HG02885 (cell line): ENCODE results near the gene ABL2.
A peak's percentile ranks its signal among the peaks of the same experiment; 100 is the strongest.

Experiments
- ATAC-seq: cut with Tn5 transposase; IDR thresholded peaks from one replicate; pipeline ENCODE4 v1.9.1; 2021; ENCODE audit warnings: mild to moderate bottlenecking; ENCODE audit not compliant: unreplicated experiment, poor library complexity

The ABL2 gene

GRCh38 chr1:179103999-179104398 is 125.5 kb downstream of the ABL2 start:
- no peak for ATAC-seq

DNA sequence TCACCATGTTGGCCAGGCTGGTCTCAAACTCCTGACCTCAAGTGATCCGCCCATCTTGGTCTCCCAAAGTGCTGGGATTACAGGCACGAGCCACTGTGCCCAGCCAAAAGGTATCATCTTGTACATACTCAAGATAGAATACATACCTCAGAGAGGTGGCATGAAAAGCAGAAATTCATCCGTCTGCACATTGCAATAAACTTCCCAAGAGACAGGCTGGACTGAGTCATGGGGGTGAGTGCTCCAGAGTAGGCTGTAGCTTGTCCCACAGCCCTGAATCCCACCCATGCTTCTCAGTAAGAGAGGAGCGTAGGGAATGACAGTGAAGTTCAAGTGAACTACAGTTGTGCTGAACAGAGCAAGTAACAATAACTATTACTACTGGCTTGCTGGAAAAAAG is 127.9 kb downstream of the ABL2 start:
- no peak for ATAC-seq

DNA sequence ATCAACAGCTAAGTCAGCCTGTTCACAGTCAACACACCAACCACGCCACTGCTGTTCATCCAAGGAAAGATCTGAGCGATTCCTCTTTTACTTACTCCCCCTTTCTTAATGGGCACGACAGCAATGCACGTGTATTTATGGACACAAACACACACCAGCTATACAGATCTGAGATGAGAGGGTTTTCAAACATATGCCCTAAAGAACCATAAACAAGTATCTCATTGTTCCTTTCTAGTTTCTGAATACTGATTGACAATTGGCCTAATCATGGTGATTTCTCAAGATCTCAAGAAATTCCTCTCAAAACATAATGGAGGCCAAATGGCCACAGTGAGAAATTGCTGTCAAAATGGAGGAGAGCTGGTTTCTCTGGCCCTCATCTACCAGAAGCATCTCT is 129.6 kb downstream of the ABL2 start:
- ATAC-seq: no peak

- ATAC-seq: no peak
These were observed 133.6 kb downstream of the ABL2 start for GRCh38 chr1:179095924-179096323.

DNA sequence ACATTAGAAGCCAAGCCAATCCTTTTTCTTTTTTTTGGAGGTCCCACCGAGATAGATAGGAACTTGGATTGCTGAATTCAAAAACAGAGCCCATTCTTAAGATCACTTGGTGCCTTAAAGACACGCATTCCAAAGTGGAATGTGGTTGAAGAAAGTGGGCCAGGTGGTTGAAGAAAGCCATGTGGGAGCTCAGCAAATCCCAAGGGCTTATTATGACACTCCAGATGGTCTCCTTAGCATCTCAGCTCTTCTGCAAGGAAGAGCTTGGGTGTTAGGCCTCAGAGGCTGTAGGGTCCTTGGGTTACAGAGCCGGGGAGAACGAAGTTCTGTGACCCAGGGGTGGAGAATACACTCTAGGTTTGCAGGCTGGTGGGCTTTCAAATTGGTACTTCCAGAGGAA is 134.1 kb downstream of the ABL2 start:
- ATAC-seq: no peak

DNA sequence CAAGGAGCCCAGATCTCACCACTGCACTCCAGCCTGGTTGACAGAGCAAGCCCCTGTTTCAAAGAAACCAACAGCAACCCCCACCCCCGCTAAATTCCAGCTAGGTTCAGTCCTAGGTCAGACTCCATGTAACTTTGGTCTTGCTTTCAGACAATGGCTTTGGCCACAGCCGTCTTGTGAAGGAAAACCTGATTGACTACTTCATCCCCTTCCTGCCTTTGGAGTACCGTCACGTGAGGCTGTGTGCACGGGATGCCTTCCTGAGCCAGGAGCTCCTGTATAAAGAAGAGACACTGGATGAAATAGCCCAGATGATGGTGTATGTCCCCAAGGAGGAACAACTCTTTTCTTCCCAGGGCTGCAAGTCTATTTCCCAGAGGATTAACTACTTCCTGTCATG is 134.7 kb downstream of the ABL2 start:
- no peak for ATAC-seq

DNA sequence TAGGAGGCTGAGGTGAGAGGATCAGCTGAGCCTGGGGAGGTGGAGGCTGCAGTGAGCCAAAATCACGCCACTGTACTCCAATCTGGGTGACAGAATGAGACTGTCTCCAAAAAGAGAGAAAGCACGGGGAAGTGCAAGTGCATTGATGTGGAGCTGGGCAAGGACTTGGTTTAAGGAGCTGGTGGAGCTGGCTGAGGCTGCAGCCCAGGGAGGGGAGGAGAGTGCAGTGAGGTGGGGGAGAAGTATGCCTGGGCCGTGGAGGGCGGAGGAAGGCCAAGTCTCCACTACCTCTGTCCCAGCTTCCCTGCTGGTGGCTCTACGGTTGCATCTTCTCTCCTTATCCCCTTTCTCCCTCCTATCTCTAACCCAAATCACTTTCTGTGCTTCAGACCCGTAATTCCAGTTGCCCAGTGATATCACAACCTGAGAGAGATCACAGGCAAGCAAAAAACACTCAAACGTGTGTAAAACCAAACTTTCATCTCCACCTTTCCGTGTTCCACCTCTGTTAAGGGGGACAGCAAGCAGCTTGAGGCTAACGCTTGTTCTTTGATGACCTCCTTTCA is 136.5 kb downstream of the ABL2 start:
- ATAC-seq: no peak

DNA sequence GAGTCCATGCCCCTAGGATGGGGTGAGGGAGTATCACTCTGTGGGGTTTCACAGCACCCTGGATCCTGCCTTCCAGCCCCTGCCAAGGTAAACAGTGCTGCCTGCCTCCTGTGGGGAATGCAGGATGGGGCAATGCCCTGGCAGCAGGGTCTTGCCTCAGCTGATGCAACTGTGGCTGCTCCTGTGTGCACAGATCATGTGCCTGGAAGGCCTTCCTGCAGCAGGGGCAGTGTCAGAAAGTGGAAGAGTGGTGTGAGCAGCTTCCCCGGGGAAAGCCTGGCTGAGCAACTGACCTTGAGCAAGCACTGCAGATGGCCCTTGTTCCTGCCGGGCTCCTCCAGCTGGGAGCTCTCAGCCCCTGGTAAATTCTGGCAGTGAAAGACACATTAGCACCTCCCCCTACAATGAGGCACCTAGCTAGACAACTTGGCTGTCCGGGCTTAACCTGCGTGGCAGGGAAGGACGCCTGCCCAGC is 137.7 kb downstream of the ABL2 start:
- no peak for ATAC-seq

DNA sequence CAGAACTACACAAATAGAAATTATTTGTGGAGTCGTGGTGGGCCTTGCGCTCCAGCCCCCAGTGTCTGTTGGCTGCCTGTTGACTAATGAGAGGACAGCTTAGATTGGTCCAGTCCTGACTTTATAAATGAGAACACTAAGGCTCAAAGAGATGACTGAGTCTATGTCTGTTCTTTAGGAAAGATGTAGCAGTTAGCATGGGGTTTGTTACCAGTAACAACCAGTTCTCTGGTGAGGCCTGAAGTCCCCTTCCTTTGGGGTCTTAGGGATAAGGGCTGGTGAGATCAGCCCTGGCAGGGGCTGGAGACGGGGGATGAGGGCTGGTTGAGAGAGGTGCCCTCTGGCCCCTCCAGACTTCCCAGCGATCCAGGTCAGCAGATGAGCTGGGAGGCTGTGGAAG is 138.6 kb downstream of the ABL2 start:
- no peak for ATAC-seq

- ATAC-seq: no peak
These were observed 139.0 kb downstream of the ABL2 start for GRCh38 chr1:179090522-179090921.

DNA sequence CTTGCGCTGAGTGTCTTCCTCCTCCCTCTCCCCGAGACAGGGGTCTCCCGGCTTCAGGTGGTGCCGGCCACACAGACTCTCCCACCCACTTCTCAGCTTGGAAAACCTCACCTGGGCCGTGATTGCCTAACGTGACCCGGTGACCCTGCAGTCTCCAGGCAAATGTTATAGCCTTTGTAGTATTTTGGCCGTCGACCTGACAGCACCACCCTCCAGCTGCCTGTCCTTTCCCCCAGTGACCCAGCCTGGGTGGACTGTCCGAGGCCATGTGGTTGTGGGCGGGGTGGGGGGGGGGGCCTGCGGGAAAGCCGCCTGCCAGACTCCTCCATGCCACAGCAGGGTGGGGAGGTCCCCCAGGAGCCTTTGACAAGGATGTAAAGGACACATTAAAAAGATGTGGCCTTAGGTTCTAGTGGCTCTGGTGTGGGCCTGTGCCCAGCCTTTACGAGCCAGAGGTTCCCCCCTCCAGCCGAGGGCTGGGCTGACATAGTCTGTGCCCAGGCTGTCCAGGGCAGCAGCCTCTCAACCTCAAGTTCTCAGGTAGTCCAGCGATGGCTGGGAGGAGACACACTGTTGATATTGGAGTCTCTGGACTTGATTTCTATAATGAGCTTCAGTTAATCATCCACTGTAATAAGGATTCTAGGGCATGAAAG is 139.5 kb downstream of the ABL2 start:
- no peak for ATAC-seq

- no peak for ATAC-seq
These were observed 141.8 kb downstream of the ABL2 start for GRCh38 chr1:179087665-179088064.

DNA sequence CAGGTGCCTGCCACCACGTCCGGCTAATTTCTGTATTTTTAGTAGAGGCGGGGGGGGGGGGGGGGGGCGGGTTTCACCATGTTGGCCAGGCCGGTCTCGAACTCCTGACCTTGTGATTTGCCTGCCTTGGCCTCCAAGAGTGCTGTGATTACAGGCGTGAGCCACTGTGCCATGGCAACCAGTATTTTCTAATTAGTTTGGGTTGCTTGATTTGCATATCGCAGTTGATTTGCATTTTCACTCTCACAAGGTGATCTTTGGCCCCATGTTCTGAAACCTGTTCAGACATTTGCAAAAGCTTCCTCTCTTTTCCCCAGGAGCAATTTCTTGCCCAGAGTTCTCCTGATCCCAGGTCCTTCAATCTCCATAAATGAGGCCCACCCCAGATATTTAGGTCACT is 145.9 kb downstream of the ABL2 start:
- ATAC-seq: no peak

- ATAC-seq: no peak
These were observed 146.5 kb downstream of the ABL2 start for GRCh38 chr1:179082999-179083335.

DNA sequence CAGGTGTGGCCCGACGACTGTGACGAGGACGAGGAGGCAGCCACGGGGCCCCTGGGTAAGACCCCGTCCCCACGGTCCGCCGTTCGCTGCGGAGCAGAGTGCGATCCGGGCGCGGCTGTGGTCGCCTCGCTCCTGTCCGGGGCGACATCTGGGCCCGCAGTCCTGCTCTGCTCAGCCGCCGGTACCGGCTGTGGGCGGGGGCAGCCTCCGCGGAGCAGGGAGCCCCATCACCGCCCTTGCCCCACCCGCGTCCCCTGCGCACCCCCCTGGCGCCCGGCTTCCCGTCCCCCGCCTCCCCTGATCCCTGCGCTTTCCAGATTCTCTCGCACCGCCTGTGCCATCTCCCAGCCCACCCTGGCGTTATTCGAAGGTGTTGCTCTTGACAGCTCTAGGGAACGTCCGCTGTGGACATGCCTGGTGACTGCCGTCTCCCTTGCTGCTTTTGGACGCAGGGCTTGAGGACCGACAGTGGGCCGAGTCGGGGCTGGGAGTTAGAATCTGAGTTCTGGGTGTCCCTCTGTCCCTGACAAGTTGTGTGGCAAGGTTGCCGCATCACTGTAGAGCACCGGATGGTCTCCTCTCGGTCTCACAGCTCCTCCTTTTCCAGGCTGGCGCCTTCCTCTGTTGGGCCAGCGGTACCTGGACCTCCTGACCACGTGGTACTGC is 147.0 kb downstream of the ABL2 start:
- peak; percentile 19 for ATAC-seq

DNA sequence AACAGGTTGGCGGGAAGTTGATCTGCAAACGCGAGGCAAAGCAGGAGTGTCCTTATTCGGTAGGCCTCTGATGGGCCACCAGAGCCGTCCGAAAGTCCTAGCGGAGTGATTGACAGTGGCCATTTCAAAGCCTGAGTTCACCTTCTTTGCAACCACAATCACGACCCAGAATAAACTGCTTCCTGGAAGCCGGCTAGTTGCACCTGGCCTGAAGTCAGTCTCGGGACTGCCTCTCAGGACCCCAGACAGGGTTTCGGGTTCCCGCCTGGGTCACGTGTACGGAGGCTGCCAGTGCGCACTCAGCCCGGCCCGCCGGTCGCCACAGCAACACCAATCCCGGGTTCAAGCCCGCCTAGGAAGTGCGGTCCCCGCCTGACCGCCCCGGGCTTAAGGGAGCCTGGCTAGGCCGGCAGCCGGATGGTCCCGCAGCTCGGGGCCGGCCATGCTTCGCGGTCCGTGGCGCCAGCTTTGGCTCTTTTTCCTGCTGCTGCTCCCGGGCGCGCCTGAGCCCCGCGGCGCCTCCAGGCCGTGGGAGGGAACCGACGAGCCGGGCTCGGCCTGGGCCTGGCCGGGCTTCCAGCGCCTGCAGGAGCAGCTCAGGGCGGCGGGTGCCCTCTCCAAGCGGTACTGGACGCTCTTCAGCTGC is 147.7 kb downstream of the ABL2 start, which contains the start of gene TOR3A:
Gene TOR3A, plus strand, starts transcription at position 384 of the 646 bp plus-strand sequence. Its CDS starts 59 bp downstream, at position 443.
- peak; percentile 89 for ATAC-seq

GRCh38 chr1:179080866-179081686 is 148.4 kb downstream of the ABL2 start:
- no peak for ATAC-seq

GRCh38 chr1:179079113-179079761 is 150.2 kb downstream of the ABL2 start:
- ATAC-seq: peak; percentile 19

DNA sequence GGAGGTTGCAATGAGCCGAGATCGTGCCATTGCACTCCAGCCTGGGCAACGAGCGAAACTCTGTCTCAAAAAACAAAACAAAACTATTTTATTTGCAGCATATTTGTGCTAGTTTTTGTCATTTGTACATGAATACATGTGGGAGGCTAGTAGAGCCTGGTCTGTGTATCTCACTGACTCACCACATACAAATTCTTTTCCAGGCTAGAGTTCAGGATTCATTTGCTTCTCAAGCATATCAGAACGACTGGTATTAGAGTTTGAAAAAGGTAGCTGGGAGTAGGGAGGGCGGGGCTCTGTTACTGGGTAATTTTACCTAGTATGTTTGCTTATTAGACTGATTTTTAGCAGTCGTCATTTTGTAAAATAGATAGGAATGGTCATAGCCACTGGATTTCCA is 152.1 kb downstream of the ABL2 start:
- ATAC-seq: no peak

DNA sequence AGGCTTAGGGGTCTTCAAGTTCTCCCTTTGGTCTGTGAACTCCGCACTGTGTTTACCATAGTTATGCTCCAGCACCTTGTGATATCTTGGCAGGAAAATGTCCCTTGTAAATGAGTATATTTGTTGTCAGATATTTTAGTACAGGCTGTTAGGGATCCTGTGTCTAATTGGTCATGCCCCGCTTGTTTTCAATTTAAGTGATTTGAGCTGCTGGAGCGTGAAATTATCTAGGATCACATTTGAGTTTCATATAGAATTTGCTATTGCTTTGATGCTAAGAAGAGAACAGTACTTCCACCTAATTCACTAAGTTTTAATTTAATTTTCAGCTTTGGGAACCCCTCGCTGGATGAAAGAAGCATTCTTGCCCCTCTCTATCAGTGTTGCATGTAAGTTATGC is 163.0 kb downstream of the ABL2 start:
- no peak for ATAC-seq
